K562 (cell line): ENCODE measurements around the gene ISYNA1.

Source experiments
- CTCF ChIP-seq, 3 experiments: IDR thresholded peaks in 2 of 3; conservative IDR thresholded peaks in 1 of 3; 2 replicates each; pipeline ENCODE4 v1.5.1; 2011 to 2012; ENCODE audit warnings: low read length in 3 of 3, mild to moderate bottlenecking in 3 of 3, control low read depth in 2 of 3, improper control_type of control experiment in 1 of 3, inconsistent platforms in 1 of 3, low read depth in 1 of 3, mixed read lengths in 1 of 3, moderate library complexity in 1 of 3; ENCODE audit not compliant: insufficient read depth in 2 of 3
- NRF1 ChIP-seq, 2 experiments: fragments of 450-650 bp; IDR thresholded peaks in 1 of 2; conservative IDR thresholded peaks in 1 of 2; 2 replicates each; pipeline ENCODE4 v1.6.1; 2014; ENCODE audit warnings: mild to moderate bottlenecking in 2 of 2
- REST ChIP-seq, 2 experiments: fragments of 450-650 bp; formaldehyde crosslinking in 1 of 2; IDR thresholded peaks; 2 replicates each; pipeline versions ENCODE4 v1.4.0 to v1.6.1; 2014 to 2020; ENCODE audit warnings: mild to moderate bottlenecking in 2 of 2, borderline replicate concordance in 1 of 2, low read depth in 1 of 2
- SP2 ChIP-seq: IDR thresholded peaks from 2 replicates; pipeline ENCODE4 v1.6.1; 2011; ENCODE audit warnings: mild to moderate bottlenecking, low read depth, low read length, moderate library complexity; ENCODE audit not compliant: poor library complexity, severe bottlenecking; ENCODE audit errors: extremely low read depth
- THAP7 ChIP-seq: fragments of 250-450 bp; sonication (Bioruptor Pico); IDR thresholded peaks from 2 replicates; pipeline ENCODE4 v1.5.0; 2021

DNA sequence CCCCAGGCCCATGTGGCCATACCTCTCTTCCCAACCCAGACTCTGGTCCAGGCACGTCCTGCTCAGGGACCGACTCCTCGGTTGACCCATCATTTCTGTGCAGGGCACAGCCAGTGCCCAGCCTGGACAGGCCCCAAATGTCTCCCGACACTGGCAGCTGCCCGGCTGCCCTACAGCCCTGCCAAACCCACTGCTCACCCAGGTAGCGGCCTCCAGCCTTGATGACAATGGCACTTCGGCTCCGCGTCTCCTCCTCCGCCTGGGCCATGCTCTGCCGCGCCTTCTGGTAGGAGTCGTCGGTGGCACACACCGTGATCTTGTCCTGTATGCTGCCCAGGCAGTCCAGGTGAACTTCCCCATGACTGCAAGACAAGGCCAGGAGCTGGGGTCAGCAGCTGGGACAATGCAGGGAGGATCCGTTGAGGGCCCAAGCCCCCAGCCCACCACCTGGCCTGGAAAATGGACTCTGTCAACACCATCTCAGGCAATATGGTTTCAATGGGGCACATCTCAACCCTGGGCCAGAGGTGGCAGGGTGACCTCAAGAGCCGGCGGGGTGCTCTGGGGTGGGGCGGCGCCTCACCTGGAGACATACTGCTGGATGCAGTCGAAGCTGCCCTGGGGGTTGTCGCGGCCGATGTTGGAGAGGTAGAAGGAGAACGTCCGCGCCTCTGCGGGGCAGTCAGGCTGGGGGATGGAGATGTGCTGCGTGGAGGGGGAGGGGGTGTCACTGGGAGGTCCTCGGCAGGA lies 27.5 kb upstream of the ISYNA1 start:
- TF ChIP-seq REST (IDR thresholded peaks at IDR 0.05; ENCODE audit: borderline replicate concordance) (no peak), REST (CRISPR knock-in tag; IDR thresholded peaks at IDR 0.05; ENCODE audit: low read depth) (no peak), THAP7 (CRISPR knock-in tag) (no peak), SP2 (no peak), NRF1 (conservative IDR thresholded peaks at IDR 0.05 in 1 of 2, IDR thresholded peaks at IDR 0.05 in 1 of 2) (no peak), CTCF (IDR thresholded peaks at IDR 0.05 in 2 of 3, conservative IDR thresholded peaks at IDR 0.05 in 1 of 3; ENCODE audit: insufficient read depth in 2 of 3, low read depth in 1 of 3, low read length in 3 of 3) (no peak)
